Fibroblast of lung (primary cell): ENCODE data around the gene CLASP1. TPM values are rescaled to one million over a fixed set of nuclear protein-coding genes. Genes with fewer than 3 reads are reported as not detected.
A peak's percentile ranks its signal among the peaks of the same experiment; 100 is the strongest.

Experiments used
- DNase-seq, 2 donors: peaks; one replicate each; pipeline versions ENCODE4 v3.0.0 to v3.0.0-alpha.2; 2010; ENCODE audit warnings: low read depth in 2 of 2
- H2AFZ ChIP-seq: 2 replicates; pipeline ENCODE4 v1.5.1; 2012; ENCODE audit warnings: low read length, control low read depth, inconsistent platforms
- H3K27ac ChIP-seq: 2 replicates; pipeline ENCODE4 v1.5.1; 2011; ENCODE audit warnings: low read length, control low read depth; ENCODE audit not compliant: insufficient read depth
- H3K27me3 ChIP-seq: 2 replicates; pipeline ENCODE4 v1.5.1; 2011; ENCODE audit warnings: mild to moderate bottlenecking, low read length; ENCODE audit not compliant: control insufficient read depth, insufficient read depth
- H3K36me3 ChIP-seq: 2 replicates; pipeline ENCODE4 v1.5.1; 2011; ENCODE audit warnings: low read length; ENCODE audit not compliant: control insufficient read depth, insufficient read depth
- H3K4me1 ChIP-seq: 2 replicates; pipeline ENCODE4 v1.5.1; 2011; ENCODE audit warnings: low read length; ENCODE audit not compliant: control insufficient read depth, insufficient read depth; ENCODE audit errors: extremely low read depth
- H3K4me2 ChIP-seq: 2 replicates; pipeline ENCODE4 v1.5.1; 2011; ENCODE audit warnings: low read length, control low read depth; ENCODE audit not compliant: insufficient read depth; ENCODE audit errors: extremely low read depth
- H3K4me3 ChIP-seq, 4 experiments: fragments of 200-600 bp in 1 of 4; sonication (generic) in 1 of 4; replicated peaks in 1 of 4; 2 replicates each; pipeline ENCODE4 v1.5.1; 2011 to 2016; ENCODE audit warnings: low read length in 4 of 4, low read depth in 3 of 4, mild to moderate bottlenecking in 3 of 4, control low read depth in 2 of 4, inconsistent platforms in 1 of 4, mixed read lengths in 1 of 4; ENCODE audit not compliant: insufficient read depth in 1 of 4; ENCODE audit errors: control extremely low read depth in 1 of 4
- H3K79me2 ChIP-seq: 2 replicates; pipeline ENCODE4 v1.5.1; 2012; ENCODE audit warnings: mild to moderate bottlenecking, low read length, inconsistent platforms; ENCODE audit not compliant: control insufficient read depth, insufficient read depth
- H3K9ac ChIP-seq: 2 replicates; pipeline ENCODE4 v1.5.1; 2011; ENCODE audit warnings: mild to moderate bottlenecking, low read length, control low read depth; ENCODE audit not compliant: insufficient read depth
- H3K9me3 ChIP-seq: 2 replicates; pipeline ENCODE4 v1.5.1; 2012; ENCODE audit warnings: low read depth, low read length; ENCODE audit not compliant: control insufficient read depth, insufficient read depth
- H4K20me1 ChIP-seq: 2 replicates; pipeline ENCODE4 v1.5.1; 2011; ENCODE audit warnings: low read length; ENCODE audit not compliant: control insufficient read depth, insufficient read depth; ENCODE audit errors: extremely low read depth
- EZH2 ChIP-seq: IDR thresholded peaks from 2 replicates; pipeline ENCODE4 v1.5.1; 2012; ENCODE audit warnings: low read length, control low read depth, mild to moderate bottlenecking; ENCODE audit errors: missing control alignments
- polyA plus RNA-seq, 2 donors: library from polyadenylated mRNA; depleted of rRNA in 1 of 2; stranded (reverse) in 1 of 2; unstranded in 1 of 2; fragments of >200 nt; gene quantifications; 2 replicates each; pipeline ENCODE4 v1.2.1, GENCODE V29; 2011 to 2012; ENCODE audit warnings: missing spikeins in 1 of 2
- total RNA-seq: library from RNA; depleted of rRNA; stranded (reverse); fragments of >200 nt; gene quantifications from 2 replicates; pipeline ENCODE4 v1.2.1, GENCODE V29; 2014
- TF ChIP-seq, protein P1 (sequence below), 2 donors: IDR thresholded peaks in 1 of 2; conservative IDR thresholded peaks in 1 of 2; 1 replicate in 1 of 2; 2 replicates in 1 of 2; pipeline ENCODE4 v1.5.1; 2011 to 2012; ENCODE audit warnings: low read length in 2 of 2, control low read depth in 1 of 2, inconsistent platforms in 1 of 2, low read depth in 1 of 2, mild to moderate bottlenecking in 1 of 2

Gene CLASP1
- total and polyA plus RNA-seq, 2 donors (not counting 1 experiment from before 2014, with no cell fraction given), result 6.0 to 48.4 TPM

DNA sequence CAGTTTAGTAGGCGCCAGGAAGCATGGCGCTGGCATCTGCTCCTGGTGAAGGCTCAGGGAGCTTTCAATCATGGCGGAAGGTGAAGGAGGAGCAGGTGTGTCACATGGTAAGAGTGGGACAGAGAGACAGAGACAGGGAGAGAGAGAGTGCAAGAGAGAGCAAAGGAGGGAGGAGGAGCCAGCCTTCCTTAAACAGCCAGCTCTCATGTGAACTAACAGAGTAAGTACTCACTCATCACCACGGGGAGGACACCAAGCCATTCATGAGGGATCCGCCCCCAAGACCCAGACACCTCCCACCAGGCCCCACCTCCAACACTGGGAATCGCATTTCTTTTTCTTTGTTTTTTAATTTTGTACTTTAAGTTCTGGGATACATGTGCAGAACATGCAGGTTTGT is 40.8 kb upstream of the CLASP1 start:
- no peaks in the 10 kb centered on the region for H3K9me3 ChIP-seq
- TF ChIP-seq, protein P1, sequence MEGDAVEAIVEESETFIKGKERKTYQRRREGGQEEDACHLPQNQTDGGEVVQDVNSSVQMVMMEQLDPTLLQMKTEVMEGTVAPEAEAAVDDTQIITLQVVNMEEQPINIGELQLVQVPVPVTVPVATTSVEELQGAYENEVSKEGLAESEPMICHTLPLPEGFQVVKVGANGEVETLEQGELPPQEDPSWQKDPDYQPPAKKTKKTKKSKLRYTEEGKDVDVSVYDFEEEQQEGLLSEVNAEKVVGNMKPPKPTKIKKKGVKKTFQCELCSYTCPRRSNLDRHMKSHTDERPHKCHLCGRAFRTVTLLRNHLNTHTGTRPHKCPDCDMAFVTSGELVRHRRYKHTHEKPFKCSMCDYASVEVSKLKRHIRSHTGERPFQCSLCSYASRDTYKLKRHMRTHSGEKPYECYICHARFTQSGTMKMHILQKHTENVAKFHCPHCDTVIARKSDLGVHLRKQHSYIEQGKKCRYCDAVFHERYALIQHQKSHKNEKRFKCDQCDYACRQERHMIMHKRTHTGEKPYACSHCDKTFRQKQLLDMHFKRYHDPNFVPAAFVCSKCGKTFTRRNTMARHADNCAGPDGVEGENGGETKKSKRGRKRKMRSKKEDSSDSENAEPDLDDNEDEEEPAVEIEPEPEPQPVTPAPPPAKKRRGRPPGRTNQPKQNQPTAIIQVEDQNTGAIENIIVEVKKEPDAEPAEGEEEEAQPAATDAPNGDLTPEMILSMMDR (conservative IDR thresholded peaks at IDR 0.05 in 1 of 2, IDR thresholded peaks at IDR 0.05 in 1 of 2; ENCODE audit: low read depth in 1 of 2, low read length in 2 of 2), result no peak
- no peak for TF ChIP-seq EZH2
- H3K27me3 ChIP-seq, result no peaks in the 10 kb centered on the region
- H2AFZ ChIP-seq, result no peak overlapping the region
- H4K20me1 ChIP-seq, result no peaks in the 10 kb centered on the region
- no peak overlapping the region for H3K27ac ChIP-seq
- H3K4me2 ChIP-seq, result no peak overlapping the region
- no peaks in the 10 kb centered on the region for H3K79me2 ChIP-seq
- no peak for DNase-seq
- H3K9ac ChIP-seq, result no peak overlapping the region
- no peak overlapping the region for H3K4me3 ChIP-seq
- no peaks in the 10 kb centered on the region for H3K4me1 ChIP-seq
- no peaks in the 10 kb centered on the region for H3K36me3 ChIP-seq

DNA sequence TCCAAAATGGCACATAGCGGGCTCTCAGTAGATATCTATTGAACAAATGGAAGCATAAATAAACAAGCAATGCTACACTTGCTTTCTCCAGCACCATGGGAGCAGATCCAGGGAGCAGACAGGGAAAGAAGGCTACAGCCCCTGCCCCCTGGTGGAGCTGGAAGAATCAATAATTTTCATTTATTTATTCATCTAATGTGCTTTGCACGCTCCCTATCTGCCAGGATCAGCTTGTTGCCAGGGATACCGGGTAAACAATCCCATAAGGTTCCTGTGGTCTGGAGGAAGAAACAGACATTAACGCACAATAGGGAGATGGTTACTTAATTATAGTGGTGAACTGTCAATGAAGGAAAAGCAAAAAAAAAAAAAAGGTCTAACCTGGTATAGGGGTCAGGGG is 40.1 kb upstream of the CLASP1 start:
- TF ChIP-seq EZH2, result no peak
- TF ChIP-seq, protein P1 (conservative IDR thresholded peaks at IDR 0.05 in 1 of 2, IDR thresholded peaks at IDR 0.05 in 1 of 2; ENCODE audit: low read depth in 1 of 2, low read length in 2 of 2), result peak; percentile 60
- Histone ChIP-seq H3K4me3 (no peak overlapping the region), H3K79me2 (no peaks in the 10 kb centered on the region), H3K4me2 (no peak overlapping the region), H3K27ac (no peak overlapping the region), H4K20me1 (no peaks in the 10 kb centered on the region), H3K9ac (no peak overlapping the region), H2AFZ (no peak overlapping the region), H3K36me3 (no peaks in the 10 kb centered on the region), H3K9me3 (no peaks in the 10 kb centered on the region), H3K4me1 (no peaks in the 10 kb centered on the region), H3K27me3 (no peaks in the 10 kb centered on the region)
- DNase-seq, result peak; percentile 46 to 81

DNA sequence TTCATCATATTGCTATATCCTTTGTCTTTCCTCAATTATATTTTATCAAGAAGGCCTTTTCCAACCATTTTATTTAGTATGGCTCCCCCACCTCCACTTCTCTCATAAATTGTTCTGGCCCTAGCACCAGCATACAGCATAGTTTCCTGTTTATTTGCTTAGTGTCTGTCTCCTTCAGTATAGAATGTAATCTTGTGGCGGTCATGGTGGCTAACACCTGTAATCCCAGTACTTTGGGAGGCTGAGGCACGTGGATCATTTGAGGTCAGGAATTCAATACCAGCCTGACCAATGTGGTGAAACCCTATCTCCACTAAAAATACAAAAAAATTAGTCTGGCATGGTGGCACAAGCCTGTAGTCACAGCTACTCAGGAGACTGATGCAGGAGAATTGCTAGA is 39.6 kb upstream of the CLASP1 start:
- Histone ChIP-seq H3K4me1 (no peaks in the 10 kb centered on the region), H3K79me2 (no peaks in the 10 kb centered on the region), H3K36me3 (no peaks in the 10 kb centered on the region), H2AFZ (no peak overlapping the region), H3K27ac (no peak overlapping the region), H3K4me3 (no peak overlapping the region), H3K9ac (no peak overlapping the region), H3K27me3 (no peaks in the 10 kb centered on the region), H3K4me2 (no peak overlapping the region), H3K9me3 (no peaks in the 10 kb centered on the region), H4K20me1 (no peaks in the 10 kb centered on the region)
- TF ChIP-seq, protein P1 (conservative IDR thresholded peaks at IDR 0.05 in 1 of 2, IDR thresholded peaks at IDR 0.05 in 1 of 2; ENCODE audit: low read depth in 1 of 2, low read length in 2 of 2), result no peak
- no peak for TF ChIP-seq EZH2
- DNase-seq, result no peak
